B cell (primary cell): ENCODE measurements around the gene SH3TC1.

ENCODE experiments used
- CTCF ChIP-seq: fragments of 200-600 bp; IDR thresholded peaks from one replicate; pipeline ENCODE4 v1.8.0; 2022; ENCODE audit warnings: antibody characterized with exemption, mild to moderate bottlenecking
- EZH2 ChIP-seq: IDR thresholded peaks from 2 replicates; pipeline ENCODE4 v1.6.1; 2012; ENCODE audit warnings: borderline replicate concordance, low read depth, mild to moderate bottlenecking, moderate library complexity, low read length; ENCODE audit not compliant: insufficient read depth, poor library complexity, severe bottlenecking

GRCh38 chr4:8160233-8160560 lies 38.9 kb upstream of the SH3TC1 start:
- no peak for TF ChIP-seq CTCF
- no peak for TF ChIP-seq EZH2
